HG03108 (cell line): ENCODE results near the gene MSRB1.
"Not testable (repeated sequence)": the region's sequence is repeated elsewhere in the genome, so short reads cannot be mapped to it uniquely, and the experiment has no call there.

ENCODE experiments used
- ATAC-seq: cut with Tn5 transposase; IDR thresholded peaks from one replicate; pipeline ENCODE4 v1.9.1; 2021; ENCODE audit warnings: moderate library complexity; ENCODE audit not compliant: unreplicated experiment

MSRB1 gene

DNA sequence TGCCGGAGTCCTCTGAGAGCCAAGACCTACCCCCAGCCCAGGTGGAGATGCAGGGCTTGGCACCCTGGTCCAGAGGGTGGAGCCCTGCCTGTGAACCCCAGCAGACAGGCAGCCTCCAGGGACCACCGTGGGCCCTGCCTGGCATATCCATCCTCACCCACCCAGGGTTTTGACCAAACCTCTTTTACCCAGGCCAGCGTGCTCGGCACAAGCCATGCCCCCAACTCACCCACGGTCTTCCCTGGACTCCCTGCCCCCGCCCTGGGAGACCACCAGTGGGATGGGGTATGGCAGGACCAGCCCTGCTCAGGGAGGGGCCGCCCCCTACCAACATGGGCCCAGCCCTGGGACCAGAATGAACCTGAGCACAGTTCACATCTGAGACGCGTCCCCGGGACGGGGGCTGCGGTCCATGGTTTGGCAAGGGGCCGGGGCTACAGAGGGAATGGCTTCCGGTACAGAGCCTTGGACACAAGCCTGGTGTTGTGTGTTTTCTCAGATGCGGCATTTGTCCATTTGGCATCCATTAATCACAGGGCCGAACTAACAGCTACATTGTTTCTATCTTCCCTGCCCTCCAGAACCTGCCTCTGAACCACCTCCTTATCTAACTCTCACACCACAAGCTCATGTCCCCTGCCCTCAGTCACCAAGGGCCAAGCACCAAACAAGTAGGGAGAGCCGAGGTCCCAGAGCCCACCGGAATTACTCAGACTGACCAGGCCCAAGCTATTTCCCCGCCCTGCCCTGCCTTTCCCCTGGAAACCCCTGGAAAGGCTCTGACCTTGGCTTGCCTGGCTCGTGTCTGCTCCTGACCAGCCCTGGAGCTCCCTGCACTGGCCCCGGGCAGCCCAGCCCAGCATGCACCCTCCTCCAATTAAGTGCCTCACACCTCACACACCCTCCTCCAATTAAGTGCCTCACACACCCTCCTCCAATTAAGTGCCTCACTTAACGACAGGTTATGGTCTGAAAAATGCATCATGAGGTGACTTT is 38.9 kb downstream of the MSRB1 start:
- no peak for ATAC-seq

DNA sequence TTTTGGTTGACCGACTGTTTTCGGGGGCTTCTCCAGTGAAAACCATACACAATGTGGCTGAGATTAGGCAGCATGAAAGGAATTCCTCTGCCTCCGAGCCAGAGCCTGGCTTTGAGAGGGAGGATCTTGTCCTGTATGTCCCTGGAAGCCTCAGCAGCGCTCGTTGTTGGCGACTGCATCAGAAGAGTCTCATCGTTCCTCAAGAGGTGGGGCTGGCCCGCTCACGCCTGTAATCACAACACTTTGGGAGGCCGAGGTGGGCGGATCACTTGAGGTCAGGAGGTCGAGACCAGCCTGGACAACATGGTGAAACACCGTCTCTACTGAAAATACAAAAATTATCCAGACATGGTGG is 39.8 kb downstream of the MSRB1 start:
- no peak for ATAC-seq

DNA sequence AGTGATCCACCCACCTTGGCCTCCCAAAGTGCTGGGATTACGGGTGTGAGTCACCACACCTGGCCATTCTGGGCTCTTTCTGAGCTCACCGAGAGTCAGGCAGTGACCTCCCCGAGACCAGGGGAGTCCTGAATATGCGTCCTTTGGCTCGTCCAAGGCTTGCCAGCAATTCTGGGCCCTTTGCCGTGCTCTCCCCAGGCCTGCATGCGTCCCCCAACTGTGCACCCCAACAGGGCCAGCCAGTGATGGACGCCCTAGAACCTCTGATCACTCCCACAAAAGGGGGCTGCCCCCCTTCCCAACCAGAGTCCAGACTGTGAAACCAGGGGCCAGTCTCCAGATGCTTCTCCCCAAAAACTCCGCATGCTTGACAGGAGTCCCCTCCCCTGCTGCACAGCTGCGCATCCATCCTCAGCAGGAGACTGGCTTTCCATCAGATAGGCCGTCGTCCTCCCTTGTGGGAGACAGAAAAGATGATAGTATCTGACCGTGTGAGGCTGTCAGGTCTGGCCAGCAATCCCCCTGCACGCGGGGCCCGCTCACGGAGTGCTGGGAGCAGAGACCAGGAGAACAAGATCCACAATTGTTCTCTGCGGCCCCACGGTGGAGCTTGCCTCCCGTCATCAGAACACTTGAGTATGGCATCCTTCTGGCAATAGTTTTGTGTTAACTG is 40.3 kb downstream of the MSRB1 start:
- ATAC-seq, result no peak

DNA sequence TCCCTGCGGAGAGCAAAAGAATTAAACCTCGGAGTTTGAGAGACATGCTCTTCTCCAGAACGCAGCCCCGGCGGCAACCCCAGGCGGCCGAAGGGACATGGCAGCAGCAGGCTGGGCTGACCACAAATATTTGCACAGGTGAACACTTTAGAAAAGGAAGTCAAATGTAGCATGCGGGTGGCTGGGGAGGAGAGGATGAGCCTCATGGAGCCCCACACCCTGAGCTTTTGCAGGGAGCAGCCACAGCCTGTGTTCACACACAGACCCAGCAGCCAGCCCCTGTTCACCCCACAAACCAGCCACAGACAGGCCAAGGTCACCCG is 42.6 kb downstream of the MSRB1 start:
- ATAC-seq, result no peak

DNA sequence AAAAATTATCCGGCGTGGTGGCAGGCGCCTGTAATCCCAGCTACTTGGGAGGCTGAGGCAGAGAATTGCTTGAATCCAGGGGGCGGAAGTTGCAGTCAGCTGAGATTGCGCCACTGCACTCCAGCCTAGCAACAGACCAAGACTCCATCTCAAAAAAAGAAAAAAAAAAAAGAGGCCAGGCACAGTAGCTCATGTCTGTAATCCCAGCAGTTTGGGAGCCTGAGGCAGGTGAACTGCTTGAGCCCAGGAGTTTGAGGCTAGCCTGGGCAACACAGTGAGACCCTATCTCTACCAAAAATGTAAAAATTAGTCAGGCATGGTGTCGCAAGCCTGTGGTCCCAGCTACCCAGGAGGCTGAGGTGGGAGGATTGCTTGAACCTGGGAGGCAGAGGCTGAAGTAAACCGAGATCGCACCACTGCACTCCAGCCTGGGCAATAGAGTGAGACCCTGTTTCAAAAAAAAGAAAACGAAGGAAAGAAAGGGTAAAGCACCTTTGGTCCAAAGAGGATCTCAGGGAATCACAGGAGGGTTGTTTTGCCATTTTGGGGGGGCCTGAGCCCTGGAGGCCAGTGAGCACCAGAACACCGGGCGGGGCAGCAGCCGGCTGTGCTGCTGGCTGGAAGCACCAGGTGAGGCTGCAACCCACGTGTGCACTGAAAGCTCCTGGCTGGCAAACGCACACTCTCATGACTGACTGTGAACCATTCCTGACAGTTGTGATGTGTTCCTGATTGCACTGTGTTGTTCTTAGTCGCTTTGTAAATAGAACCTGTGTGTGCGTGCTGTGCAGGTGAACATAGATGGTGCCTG is 43.2 kb downstream of the MSRB1 start:
- no peak for ATAC-seq

DNA sequence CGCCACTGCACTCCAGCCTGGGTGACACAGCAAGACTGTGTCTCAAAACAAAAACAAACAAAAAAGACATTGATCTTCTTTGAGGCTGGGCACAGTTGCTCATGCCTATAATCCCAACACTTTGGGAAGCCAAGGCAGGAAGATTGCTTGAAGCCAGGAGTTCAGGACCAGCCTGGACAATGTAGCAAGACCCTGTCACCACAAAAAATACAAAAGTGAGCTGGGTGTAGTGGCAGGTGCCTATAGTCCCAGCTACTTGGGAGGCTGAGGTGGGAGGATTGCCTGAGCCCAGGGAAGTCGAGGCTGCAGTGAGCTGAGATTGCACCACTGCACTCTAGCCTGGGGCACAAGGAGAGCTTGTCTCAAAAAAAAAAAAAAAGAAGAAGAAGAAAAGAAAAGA is 45.3 kb downstream of the MSRB1 start:
- not testable (repeated sequence) for ATAC-seq

DNA sequence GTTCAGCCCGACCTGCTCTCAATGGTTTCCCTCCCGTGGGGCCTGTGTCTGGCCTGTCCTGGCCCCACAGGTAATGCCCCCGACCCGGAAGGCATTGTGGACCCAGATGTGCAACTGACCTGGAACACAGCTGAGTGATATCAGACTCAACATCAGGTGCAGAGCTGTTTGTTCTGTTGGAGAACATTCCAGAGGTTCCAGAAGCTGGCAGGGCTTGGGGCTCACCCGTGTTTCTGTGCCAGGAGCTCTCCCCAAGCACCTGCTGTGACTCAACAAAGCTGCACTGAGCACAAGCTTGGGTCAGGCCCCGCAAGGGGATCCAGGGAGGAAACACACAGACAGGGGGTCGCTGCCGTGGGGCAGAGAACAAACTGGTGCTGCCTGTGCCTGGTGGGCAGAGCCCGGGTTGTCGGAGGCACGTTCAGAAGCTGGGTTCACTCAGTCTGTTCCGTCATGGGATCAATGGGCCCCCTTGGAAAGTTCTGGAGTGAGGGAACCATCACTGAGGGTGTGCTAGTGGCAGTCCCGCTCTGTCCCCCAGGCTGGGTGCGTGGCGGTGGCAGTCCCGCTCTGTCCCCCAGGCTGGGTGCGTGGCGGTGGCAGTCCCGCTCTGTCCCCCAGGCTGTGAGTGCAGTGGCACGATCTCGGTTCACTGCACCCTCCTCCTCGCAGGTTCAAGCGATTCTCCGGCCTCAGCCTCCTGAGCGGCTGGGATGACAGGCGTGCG is 46.9 kb downstream of the MSRB1 start:
- ATAC-seq, result no peak

DNA sequence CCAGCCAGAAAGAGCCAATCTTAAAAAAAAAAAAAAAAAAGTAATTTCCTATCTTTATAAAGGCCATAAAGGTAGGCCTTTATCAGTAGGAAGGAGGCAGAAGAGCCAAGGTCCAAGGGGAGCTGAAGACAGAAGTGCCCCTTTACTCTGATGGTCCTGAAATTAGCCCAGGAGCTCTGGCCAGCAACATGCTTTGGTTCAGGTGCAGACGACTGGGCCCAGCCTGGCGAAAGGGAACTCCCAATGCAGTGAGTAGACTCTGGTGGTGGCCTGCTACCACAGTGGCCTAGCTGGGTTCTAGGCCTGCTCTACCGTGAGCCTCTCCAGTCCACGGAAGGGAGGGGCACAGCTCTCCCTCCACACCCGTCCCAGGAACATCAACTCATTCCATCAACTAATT is 47.9 kb downstream of the MSRB1 start:
- ATAC-seq, result no peak

DNA sequence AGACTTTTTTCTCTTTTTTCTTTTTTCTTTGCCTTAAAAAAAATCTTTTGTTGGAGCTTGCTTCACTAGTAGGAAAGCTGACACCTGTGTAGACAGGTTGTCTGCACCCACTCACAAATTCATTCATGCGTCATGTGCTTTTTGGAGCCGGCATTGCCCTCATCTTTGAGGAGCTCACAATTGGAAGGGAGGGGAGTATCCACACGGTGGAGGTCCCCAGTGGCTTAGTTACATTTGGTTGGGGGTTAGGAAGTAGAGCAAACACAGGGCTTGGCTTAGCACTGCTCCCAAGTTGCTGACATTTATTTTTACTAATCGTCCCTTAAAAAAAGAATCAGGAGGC is 52.3 kb downstream of the MSRB1 start:
- no peak for ATAC-seq

DNA sequence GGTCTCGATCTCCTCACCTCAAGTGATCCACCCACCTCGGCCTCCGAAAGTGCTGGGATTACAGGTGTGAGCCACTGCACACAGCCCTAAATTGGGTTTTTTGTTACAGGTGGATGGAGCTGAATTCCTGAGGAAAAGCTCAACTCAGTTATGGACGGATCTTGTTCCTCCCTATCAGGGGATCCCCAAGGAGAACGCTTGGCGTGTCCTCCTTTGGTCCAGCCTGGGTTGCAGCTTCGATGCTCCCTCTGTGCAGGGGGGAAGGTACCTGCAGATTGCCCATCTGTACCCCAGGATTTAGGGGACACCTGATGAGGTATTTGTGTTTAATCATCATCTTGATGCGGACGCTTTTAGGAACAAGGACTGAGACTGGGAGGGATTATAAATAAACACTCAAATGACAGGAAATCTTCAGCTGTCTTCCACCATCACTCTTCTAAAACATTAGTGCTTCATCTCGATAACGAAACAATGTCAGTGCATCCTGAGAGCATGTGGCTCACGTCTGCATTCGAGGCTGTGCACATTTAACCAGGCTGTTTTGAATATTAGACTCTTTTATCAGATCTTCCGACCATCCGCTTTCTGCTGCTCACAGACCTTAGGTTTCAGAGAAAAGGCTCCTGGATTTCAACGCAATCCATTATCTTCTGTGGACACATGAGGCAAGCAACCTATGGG is 52.8 kb downstream of the MSRB1 start:
- no peak for ATAC-seq
